Measurements from ENCODE around the gene DPP10.

Gene DPP10

DNA sequence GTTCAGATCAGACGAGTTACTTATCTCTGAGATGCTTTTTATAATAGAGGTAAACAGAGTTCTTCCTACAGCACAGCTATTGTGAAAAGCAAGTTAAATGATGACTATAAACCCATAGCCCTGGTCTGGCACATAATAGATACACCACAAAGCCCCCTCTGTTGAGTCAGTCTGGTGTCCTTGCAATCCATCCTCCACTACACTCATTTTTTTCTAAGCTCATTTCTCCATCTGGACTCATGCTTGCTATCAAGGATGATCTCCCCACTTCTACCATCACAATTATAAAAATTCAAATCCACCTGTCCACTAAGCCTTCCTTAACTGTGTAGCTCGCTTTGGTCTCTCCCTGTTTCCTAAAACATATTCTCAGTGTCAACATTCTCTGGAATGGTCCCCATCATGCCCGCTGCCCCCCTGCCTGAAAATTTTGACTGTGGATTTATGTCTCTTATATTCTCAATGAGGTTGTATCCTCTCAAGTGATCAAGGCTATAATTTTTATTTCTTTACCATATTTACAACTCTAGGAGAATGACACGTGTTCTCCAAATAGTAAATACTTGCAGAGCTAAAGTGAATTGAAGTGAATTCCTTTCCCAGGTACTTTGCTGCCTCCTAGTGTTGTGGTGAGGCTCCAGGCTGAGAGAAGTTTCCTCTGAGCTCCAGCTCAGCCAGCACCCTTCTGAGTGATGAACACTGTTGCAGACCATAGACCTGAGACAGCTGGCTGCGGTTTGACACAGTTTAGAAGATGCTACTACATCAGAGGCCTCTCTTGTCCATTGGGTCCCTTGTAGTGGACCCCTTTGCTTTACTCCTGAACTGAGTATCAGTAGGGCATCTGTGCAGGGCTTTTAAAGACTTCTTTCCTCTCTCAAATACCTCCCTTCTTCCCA, 108.7 kb downstream of the DPP10 start:
- ATAC-seq (replicated peaks; ENCODE audit: extremely low read depth, poor library complexity, severe bottlenecking): no peak
- Mint-ChIP-seq H3K36me3 (ENCODE audit: insufficient read depth) (no peaks in the 10 kb centered on the region), H3K4me1 (no peaks in the 10 kb centered on the region), H3K27ac (ENCODE audit: low read depth) (no peak overlapping the region), H3K4me3 (no peak overlapping the region), H3K27me3 (no peaks in the 10 kb centered on the region), H3K9me3 (no peaks in the 10 kb centered on the region)
- DNase-seq (ENCODE audit: low spot score in 2 of 2): no peak

DNA sequence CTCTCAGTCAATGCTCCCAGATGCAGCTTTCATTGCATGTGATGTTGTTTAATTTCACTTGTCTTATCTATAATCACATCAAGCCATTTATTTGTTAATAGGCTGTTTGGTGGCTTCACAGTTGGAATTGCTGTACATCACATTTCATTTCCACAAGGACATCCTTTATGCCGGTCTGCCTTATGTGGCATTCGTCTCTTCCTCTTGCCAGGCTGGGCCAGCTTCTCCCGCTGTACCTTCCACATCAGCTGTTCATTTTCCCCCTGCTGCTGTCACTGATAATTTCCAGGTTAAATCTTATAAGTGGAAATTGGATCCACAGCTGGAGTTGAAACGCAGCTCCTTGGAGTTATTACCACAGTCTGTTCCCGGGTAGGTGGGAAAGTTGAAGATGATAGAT, 110.6 kb downstream of the DPP10 start:
- ATAC-seq (replicated peaks; ENCODE audit: extremely low read depth, poor library complexity, severe bottlenecking) (no peak), DNase-seq (ENCODE audit: low spot score in 2 of 2) (no peak)
- no peaks in the 10 kb centered on the region for H3K9me3 Mint-ChIP-seq
- H3K36me3 Mint-ChIP-seq (ENCODE audit: insufficient read depth): no peaks in the 10 kb centered on the region
- H3K4me1 Mint-ChIP-seq: no peaks in the 10 kb centered on the region
- H3K27ac Mint-ChIP-seq (ENCODE audit: low read depth): no peak overlapping the region
- no peaks in the 10 kb centered on the region for H3K27me3 Mint-ChIP-seq
- H3K4me3 Mint-ChIP-seq: no peak overlapping the region

DNA sequence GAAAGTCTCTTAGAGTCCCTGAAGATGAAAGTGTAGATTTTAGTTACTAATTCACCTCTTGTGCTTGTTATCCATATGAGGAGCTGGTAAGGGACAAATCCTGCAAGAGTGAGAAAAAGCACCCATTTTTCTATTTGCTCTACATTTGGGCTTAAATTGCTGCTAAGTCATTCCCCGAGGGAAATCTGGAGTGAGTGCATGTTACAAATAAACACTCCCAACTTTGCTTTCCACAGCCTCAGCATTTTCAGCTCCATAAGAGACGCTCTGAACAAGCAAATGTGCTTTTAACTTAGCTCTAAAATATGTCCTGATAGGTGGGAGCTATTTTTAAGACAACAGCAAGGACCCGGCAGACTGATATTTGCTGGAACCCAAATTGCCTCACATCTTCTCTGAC, 126.7 kb downstream of the DPP10 start:
- Mint-ChIP-seq H3K36me3 (ENCODE audit: insufficient read depth) (no peaks in the 10 kb centered on the region), H3K4me1 (no peaks in the 10 kb centered on the region), H3K9me3 (peaks cover 6% of the 10 kb centered on the region), H3K27me3 (no peaks in the 10 kb centered on the region), H3K4me3 (no peak overlapping the region), H3K27ac (ENCODE audit: low read depth) (no peak overlapping the region)
- no peak for DNase-seq (ENCODE audit: low spot score in 2 of 2)
- ATAC-seq (replicated peaks; ENCODE audit: extremely low read depth, poor library complexity, severe bottlenecking): no peak

DNA sequence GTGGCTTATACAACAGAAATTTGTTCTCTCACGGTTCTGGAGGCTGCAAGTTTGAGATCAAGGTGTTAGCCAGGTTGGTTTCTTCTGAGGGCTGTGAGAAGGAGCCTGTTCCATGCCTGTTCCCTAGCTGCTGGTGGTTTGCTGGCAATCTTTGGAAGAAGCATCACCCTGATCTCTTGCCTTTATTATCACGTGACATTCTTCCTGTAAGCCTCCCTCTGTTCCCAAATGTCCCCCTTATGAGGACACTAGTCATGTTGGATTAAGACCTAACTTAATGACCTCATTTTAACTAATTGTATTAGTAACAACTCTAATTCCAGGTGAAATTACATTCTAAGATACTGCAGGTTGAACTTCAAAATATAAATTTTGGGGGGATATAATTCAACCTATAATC, 135.2 kb downstream of the DPP10 start:
- ATAC-seq (replicated peaks; ENCODE audit: extremely low read depth, poor library complexity, severe bottlenecking) (no peak), DNase-seq (ENCODE audit: low spot score in 2 of 2) (no peak)
- no peaks in the 10 kb centered on the region for H3K36me3 Mint-ChIP-seq (ENCODE audit: insufficient read depth)
- peaks cover 5% of the 10 kb centered on the region for H3K9me3 Mint-ChIP-seq
- no peak overlapping the region for H3K4me3 Mint-ChIP-seq
- no peaks in the 10 kb centered on the region for H3K27me3 Mint-ChIP-seq
- no peak overlapping the region for H3K27ac Mint-ChIP-seq (ENCODE audit: low read depth)
- no peaks in the 10 kb centered on the region for H3K4me1 Mint-ChIP-seq

DNA sequence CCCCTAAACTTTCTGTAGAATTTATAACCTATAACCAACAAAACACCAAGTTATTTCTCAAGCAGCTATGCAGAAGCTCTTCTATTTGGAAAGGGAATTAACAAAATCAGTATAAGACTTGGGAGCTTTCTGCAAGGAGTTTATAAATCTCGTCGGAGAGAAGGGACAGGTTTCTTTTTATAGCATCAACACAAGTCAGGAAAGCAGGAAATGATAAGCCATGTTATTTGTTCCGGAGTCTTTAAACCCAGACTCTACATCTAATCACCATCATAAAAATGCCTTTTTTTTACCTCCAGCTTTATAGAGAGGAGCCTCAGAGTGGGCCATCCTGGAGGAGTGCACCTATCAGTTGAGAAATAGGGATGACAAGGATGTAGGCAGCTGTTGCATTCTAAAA, 137.1 kb downstream of the DPP10 start:
- no peaks in the 10 kb centered on the region for H3K27me3 Mint-ChIP-seq
- H3K27ac Mint-ChIP-seq (ENCODE audit: low read depth): no peak overlapping the region
- no peak for ATAC-seq (replicated peaks; ENCODE audit: extremely low read depth, poor library complexity, severe bottlenecking)
- no peak for DNase-seq (ENCODE audit: low spot score in 2 of 2)
- H3K36me3 Mint-ChIP-seq (ENCODE audit: insufficient read depth): no peaks in the 10 kb centered on the region
- H3K4me3 Mint-ChIP-seq: no peak overlapping the region
- H3K4me1 Mint-ChIP-seq: no peaks in the 10 kb centered on the region
- peaks cover 5% of the 10 kb centered on the region for H3K9me3 Mint-ChIP-seq

DNA sequence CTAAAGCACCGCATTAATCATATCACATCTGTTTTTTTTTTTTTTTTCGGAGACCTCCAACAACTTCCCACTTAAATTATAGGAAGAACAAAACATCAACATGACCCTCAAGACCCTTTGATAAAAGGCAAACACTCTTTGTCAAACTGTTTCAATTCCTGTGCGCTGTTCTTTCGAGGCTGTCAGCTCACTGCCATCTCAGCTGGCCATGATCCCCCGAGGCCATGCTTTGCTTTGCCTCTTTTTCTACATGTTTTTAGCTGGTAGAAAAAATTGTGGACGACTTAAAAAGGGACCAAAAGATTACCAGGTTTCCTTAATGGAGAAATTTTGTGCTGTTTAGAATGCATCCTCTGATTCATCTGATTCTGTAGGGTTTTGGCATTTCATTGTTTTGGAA, 138.2 kb downstream of the DPP10 start:
- ATAC-seq (replicated peaks; ENCODE audit: extremely low read depth, poor library complexity, severe bottlenecking) (no peak), DNase-seq (ENCODE audit: low spot score in 2 of 2) (no peak)
- H3K27ac Mint-ChIP-seq (ENCODE audit: low read depth): no peak overlapping the region
- no peaks in the 10 kb centered on the region for H3K27me3 Mint-ChIP-seq
- H3K36me3 Mint-ChIP-seq (ENCODE audit: insufficient read depth): no peaks in the 10 kb centered on the region
- no peak overlapping the region for H3K4me3 Mint-ChIP-seq
- peaks cover 5% of the 10 kb centered on the region for H3K9me3 Mint-ChIP-seq
- H3K4me1 Mint-ChIP-seq: no peaks in the 10 kb centered on the region

DNA sequence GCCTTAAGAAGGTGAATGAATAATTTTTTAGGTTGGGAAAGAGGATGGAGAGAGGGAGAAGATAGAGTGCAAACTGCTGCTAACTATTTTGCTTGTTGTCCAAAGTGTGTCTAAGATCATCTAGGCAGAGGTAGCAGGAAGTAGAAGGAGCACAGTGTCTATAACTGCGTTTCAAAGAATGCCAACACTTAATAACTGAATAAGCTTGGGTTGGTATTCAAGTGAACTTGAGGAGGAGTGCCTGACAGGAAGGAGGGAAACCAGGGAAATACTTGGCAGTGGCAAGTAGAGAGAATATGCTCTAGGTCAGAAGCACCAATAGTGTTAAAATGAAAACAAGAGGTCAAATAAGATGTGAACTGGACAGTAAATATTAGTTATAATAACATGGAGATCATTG, 155.9 kb downstream of the DPP10 start:
- no peaks in the 10 kb centered on the region for H3K4me1 Mint-ChIP-seq
- H3K36me3 Mint-ChIP-seq (ENCODE audit: insufficient read depth): no peaks in the 10 kb centered on the region
- H3K4me3 Mint-ChIP-seq: no peak overlapping the region

DNA sequence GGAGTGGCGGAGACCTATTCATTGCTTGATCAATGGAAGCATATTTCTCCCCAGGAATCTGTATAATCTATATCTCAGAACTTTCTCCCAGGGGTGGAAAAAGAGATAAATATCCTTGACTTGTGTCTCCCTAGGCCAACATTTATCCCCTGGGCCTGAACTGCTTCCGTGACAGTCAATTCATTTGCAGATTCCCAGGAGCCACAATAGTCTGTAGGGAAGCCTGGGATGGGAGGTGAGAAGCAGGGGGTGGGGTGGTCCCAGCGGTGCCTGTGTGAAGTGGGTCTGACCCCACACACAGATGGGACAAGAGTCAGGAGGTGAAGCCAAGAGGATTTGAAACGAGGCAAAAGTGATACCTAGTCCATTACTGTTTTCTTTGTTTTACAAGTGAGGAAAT, 166.8 kb downstream of the DPP10 start:
- H3K4me3 Mint-ChIP-seq: no peak overlapping the region
- DNase-seq (ENCODE audit: low spot score in 2 of 2) (no peak), ATAC-seq (replicated peaks; ENCODE audit: extremely low read depth, poor library complexity, severe bottlenecking) (no peak)
- no peaks in the 10 kb centered on the region for H3K4me1 Mint-ChIP-seq
- no peak overlapping the region for H3K27ac Mint-ChIP-seq (ENCODE audit: low read depth)
- no peaks in the 10 kb centered on the region for H3K27me3 Mint-ChIP-seq
- H3K36me3 Mint-ChIP-seq (ENCODE audit: insufficient read depth): no peaks in the 10 kb centered on the region
- H3K9me3 Mint-ChIP-seq: peaks cover 6% of the 10 kb centered on the region

More for the DNA sequence above, 155.9 kb downstream of the DPP10 start:
- DNase-seq (ENCODE audit: low spot score in 2 of 2) (no peak), ATAC-seq (replicated peaks; ENCODE audit: extremely low read depth, poor library complexity, severe bottlenecking) (no peak)
- H3K9me3 Mint-ChIP-seq: peaks cover 5% of the 10 kb centered on the region
- H3K27ac Mint-ChIP-seq (ENCODE audit: low read depth): no peak overlapping the region
- H3K27me3 Mint-ChIP-seq: no peaks in the 10 kb centered on the region

DNA sequence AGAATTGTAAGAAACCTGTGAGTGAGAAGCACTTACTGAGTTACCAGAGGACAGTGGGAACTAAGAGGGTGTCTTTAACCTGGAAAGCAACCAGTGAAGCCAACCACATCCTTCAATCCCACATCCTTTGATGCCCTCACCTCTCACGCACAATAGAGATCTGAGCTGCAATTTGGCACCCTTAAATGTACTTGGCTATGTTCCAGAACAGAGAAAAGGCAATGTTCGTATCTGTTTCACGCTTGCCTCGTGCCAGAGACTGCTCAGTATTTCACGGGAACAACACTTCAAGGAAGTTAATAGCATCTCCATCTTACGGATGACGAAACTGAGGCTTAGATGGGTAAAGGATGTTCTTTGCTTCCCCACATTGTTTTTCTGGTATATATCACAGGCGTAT, 167.4 kb downstream of the DPP10 start:
- ATAC-seq (replicated peaks; ENCODE audit: extremely low read depth, poor library complexity, severe bottlenecking) (no peak), DNase-seq (ENCODE audit: low spot score in 2 of 2) (no peak)
- Mint-ChIP-seq H3K27me3 (no peaks in the 10 kb centered on the region), H3K9me3 (peaks cover 6% of the 10 kb centered on the region), H3K27ac (ENCODE audit: low read depth) (no peak overlapping the region), H3K4me1 (no peaks in the 10 kb centered on the region), H3K36me3 (ENCODE audit: insufficient read depth) (no peaks in the 10 kb centered on the region), H3K4me3 (no peak overlapping the region)

DNA sequence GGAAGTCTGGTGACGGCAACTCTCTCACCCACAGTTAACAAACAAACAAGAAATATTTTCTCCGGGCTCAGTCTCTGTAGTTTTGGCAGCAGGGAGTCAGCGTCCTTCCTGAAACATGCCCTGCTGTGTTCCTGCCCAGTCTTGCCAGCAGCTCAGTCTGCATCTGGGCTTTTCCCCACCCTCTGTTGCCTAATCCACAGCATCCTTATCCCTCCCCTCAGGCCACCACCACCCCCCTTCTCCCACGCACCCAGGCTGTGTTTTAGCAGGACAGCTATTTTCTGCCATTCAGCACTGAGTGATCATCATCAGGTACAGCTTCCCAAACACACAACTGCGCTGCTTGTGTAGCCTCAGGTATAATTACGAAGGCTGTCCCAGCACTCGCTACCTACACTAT, 168.2 kb downstream of the DPP10 start:
- Mint-ChIP-seq H3K4me3 (no peak overlapping the region), H3K9me3 (peaks cover 6% of the 10 kb centered on the region), H3K27me3 (no peaks in the 10 kb centered on the region), H3K4me1 (no peaks in the 10 kb centered on the region), H3K36me3 (ENCODE audit: insufficient read depth) (no peaks in the 10 kb centered on the region), H3K27ac (ENCODE audit: low read depth) (no peak overlapping the region)
- DNase-seq (ENCODE audit: low spot score in 2 of 2) (no peak), ATAC-seq (replicated peaks; ENCODE audit: extremely low read depth, poor library complexity, severe bottlenecking) (no peak)

DNA sequence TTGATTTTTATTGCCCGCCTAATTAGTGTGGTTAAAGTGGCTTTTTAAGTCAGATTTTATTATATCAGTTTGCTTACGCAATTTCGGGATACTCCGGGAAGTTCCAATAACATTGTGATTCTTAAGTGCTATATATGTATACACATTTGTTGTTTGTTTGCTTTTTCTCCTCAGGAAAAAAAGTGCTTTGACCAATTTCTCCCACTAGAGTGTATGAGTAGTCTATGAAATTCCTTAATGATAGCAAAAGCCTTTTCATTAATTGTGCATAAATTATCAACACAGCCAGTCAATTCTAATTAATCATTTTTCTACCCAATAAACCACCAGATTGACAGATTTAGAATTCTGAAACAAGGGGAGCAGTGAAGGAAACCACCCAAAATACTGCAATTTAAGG, 172.2 kb downstream of the DPP10 start:
- Mint-ChIP-seq H3K36me3 (ENCODE audit: insufficient read depth) (no peaks in the 10 kb centered on the region), H3K4me3 (no peak overlapping the region), H3K4me1 (no peaks in the 10 kb centered on the region), H3K9me3 (peaks cover 6% of the 10 kb centered on the region), H3K27ac (ENCODE audit: low read depth) (no peak overlapping the region), H3K27me3 (no peaks in the 10 kb centered on the region)
- ATAC-seq (replicated peaks; ENCODE audit: extremely low read depth, poor library complexity, severe bottlenecking) (no peak), DNase-seq (ENCODE audit: low spot score in 2 of 2) (no peak)

DNA sequence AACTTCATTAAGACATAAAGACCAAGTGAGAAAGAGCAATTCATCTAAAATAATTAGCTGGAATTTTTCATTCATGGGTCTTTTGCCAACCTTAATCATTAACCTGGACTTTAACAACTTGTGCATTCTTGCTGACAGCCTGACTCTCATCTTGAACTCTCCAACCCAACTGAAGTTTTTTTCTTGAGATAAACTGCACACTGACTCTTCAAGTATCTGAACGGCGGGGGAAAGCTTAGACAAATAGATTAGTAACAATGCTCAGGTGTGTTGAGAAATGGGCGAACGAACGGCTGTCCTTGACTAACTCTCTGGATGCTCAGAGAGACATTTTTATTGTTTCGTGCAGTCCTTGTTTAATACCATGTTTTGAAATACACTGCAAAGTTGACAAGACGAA, 186.0 kb downstream of the DPP10 start:
- Mint-ChIP-seq H3K27ac (ENCODE audit: low read depth) (no peak overlapping the region), H3K9me3 (no peaks in the 10 kb centered on the region), H3K4me3 (no peak overlapping the region), H3K36me3 (ENCODE audit: insufficient read depth) (peaks cover 1% of the 10 kb centered on the region), H3K4me1 (no peaks in the 10 kb centered on the region), H3K27me3 (no peaks in the 10 kb centered on the region)
- ATAC-seq (replicated peaks; ENCODE audit: extremely low read depth, poor library complexity, severe bottlenecking) (no peak), DNase-seq (ENCODE audit: low spot score in 2 of 2) (no peak)

DNA sequence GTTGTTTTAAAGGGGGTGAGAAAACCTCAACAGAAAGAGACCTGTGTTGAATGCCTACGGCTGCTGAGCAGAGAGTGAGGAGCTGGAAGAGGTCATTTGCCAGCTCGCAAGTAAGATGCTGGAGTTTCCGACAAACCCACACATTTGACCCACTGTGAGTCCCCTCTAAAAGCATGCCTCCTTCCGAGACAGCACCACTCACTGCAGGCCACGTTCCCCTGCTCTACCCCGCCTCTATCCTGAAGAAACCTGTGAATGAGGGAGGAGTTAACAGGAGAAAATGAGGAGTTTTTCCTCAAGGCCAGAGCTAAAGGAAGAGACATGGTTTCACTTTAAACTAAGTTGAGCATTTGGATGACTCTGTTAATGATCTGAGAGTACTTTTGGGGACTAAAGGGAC, 188.7 kb downstream of the DPP10 start:
- no peak for DNase-seq (ENCODE audit: low spot score in 2 of 2)
- Mint-ChIP-seq H3K27ac (ENCODE audit: low read depth) (no peak overlapping the region), H3K27me3 (no peaks in the 10 kb centered on the region), H3K4me1 (no peaks in the 10 kb centered on the region), H3K36me3 (ENCODE audit: insufficient read depth) (peaks cover 1% of the 10 kb centered on the region), H3K4me3 (no peak overlapping the region), H3K9me3 (no peaks in the 10 kb centered on the region)
- no peak for ATAC-seq (replicated peaks; ENCODE audit: extremely low read depth, poor library complexity, severe bottlenecking)
